Activated CD4-positive, alpha-beta T cell treated with anti-CD3 and anti-CD28 coated beads, Interleukin-2, amount 50 U/mL, for 16 hours (primary cell): ENCODE data around the gene MEAK7.

Experiments used
- DNase-seq: peaks from one replicate; pipeline ENCODE4 v3.0.0-alpha.2; 2020

MEAK7 gene

GRCh38 chr16:84509032-84509950 is 4.8 kb upstream of the MEAK7 start:
- no peak for DNase-seq

GRCh38 chr16:84508502-84508901 is 4.0 kb upstream of the MEAK7 start:
- no peak for DNase-seq

- DNase-seq = peak; percentile 31
These were observed 2.8 kb upstream of the MEAK7 start for GRCh38 chr16:84507011-84507982.

- no peak for DNase-seq
These were observed 1.1 kb upstream of the MEAK7 start for GRCh38 chr16:84505249-84506187.

GRCh38 chr16:84503751-84504395 is 586 bp downstream of the MEAK7 start:
- DNase-seq = no peak

GRCh38 chr16:84502581-84502980 is 1.9 kb downstream of the MEAK7 start:
- DNase-seq = no peak

- no peak for DNase-seq
These were observed 2.4 kb downstream of the MEAK7 start for GRCh38 chr16:84502075-84502474.

GRCh38 chr16:84501077-84501735 is 3.3 kb downstream of the MEAK7 start:
- no peak for DNase-seq

- no peak for DNase-seq
These were observed 3.9 kb downstream of the MEAK7 start for GRCh38 chr16:84500531-84500930.

- no peak for DNase-seq
These were observed 4.8 kb downstream of the MEAK7 start for GRCh38 chr16:84499638-84500037.

GRCh38 chr16:84498859-84499620 is 5.4 kb downstream of the MEAK7 start:
- DNase-seq = no peak

- no peak for DNase-seq
These were observed 6.2 kb downstream of the MEAK7 start for GRCh38 chr16:84498223-84498610.

GRCh38 chr16:84497418-84498222 is 6.8 kb downstream of the MEAK7 start:
- no peak for DNase-seq

GRCh38 chr16:84496991-84497390 is 7.5 kb downstream of the MEAK7 start:
- no peak for DNase-seq

GRCh38 chr16:84495506-84495905 is 9.0 kb downstream of the MEAK7 start:
- no peak for DNase-seq

- DNase-seq = no peak
These were observed 15.3 kb downstream of the MEAK7 start for GRCh38 chr16:84489131-84489530.

- DNase-seq = no peak
These were observed 17.1 kb downstream of the MEAK7 start for GRCh38 chr16:84487358-84487757.

GRCh38 chr16:84486551-84487235 is 17.8 kb downstream of the MEAK7 start:
- no peak for DNase-seq

GRCh38 chr16:84486126-84486525 is 18.3 kb downstream of the MEAK7 start:
- DNase-seq = no peak
